NCI-H345 (cell line): ENCODE measurements around the gene IPMK.

Experiments used
- DNase-seq: peaks from one replicate; lab custom pipeline; 2025; lab: John Stamatoyannopoulos, UW

Gene IPMK

GRCh38 chr10:58267713-58268453 lies at the start of gene IPMK:
IPMK (minus strand) TSS chr10:58267894; CDS start chr10:58267611, 283 bp downstream.
- DNase-seq = peak; percentile 88

- DNase-seq = no peak
These were observed 49.2 kb upstream of the IPMK start for GRCh38 chr10:58316874-58317273.

GRCh38 chr10:58311026-58311425 lies 43.3 kb upstream of the IPMK start:
- no peak for DNase-seq

- DNase-seq = no peak
These were observed 40.0 kb upstream of the IPMK start for GRCh38 chr10:58307676-58308075.

- no peak for DNase-seq
These were observed 38.1 kb upstream of the IPMK start for GRCh38 chr10:58305821-58306220.

GRCh38 chr10:58304099-58304633 lies 36.5 kb upstream of the IPMK start:
- no peak for DNase-seq

GRCh38 chr10:58302254-58302653 lies 34.6 kb upstream of the IPMK start:
- no peak for DNase-seq

- DNase-seq = peak; percentile 55
These were observed 33.0 kb upstream of the IPMK start for GRCh38 chr10:58300676-58301075.

- peak; percentile 27 for DNase-seq
These were observed 31.9 kb upstream of the IPMK start for GRCh38 chr10:58299580-58299979.

GRCh38 chr10:58293989-58294388 lies 26.3 kb upstream of the IPMK start:
- DNase-seq = no peak

GRCh38 chr10:58291538-58292174 lies 24.0 kb upstream of the IPMK start:
- DNase-seq = peak; percentile 7

GRCh38 chr10:58282615-58283014 lies 14.9 kb upstream of the IPMK start:
- DNase-seq = no peak

- no peak for DNase-seq
These were observed 13.5 kb upstream of the IPMK start for GRCh38 chr10:58281092-58281752.

- no peak for DNase-seq
These were observed 12.8 kb upstream of the IPMK start for GRCh38 chr10:58280477-58280876.

- DNase-seq = no peak
These were observed 11.2 kb upstream of the IPMK start for GRCh38 chr10:58278962-58279307.

- no peak for DNase-seq
These were observed 10.7 kb upstream of the IPMK start for GRCh38 chr10:58278274-58278961.

GRCh38 chr10:58275908-58276307 lies 8.2 kb upstream of the IPMK start:
- no peak for DNase-seq

GRCh38 chr10:58275261-58275660 lies 7.6 kb upstream of the IPMK start:
- DNase-seq = no peak

- no peak for DNase-seq
These were observed 2.1 kb upstream of the IPMK start for GRCh38 chr10:58269782-58270290.

- DNase-seq = peak; percentile 98
These were observed 1.5 kb upstream of the IPMK start, which contains the start of gene CISD1 for GRCh38 chr10:58268946-58269781. CISD1 (plus strand) TSS chr10:58269162; CDS start chr10:58269274, 112 bp downstream.

- DNase-seq = no peak
These were observed 806 bp upstream of the IPMK start for GRCh38 chr10:58268454-58268945.
